GM19238 (cell line): ENCODE measurements around the gene PANX2.
"Not testable (repeated sequence)": the region's sequence is repeated elsewhere in the genome, so short reads cannot be mapped to it uniquely, and the experiment has no call there.

ENCODE experiments used
- DNase-seq: peaks from one replicate; pipeline ENCODE4 v3.0.0; 2011; ENCODE audit warnings: low spot score; ENCODE audit not compliant: insufficient read length

PANX2 gene

GRCh38 chr22:50147258-50148165 is 23.0 kb upstream of the PANX2 start:
- DNase-seq: not testable (repeated sequence)

- no peak for DNase-seq
Measured at GRCh38 chr22:50148166-50148500, 22.4 kb upstream of the PANX2 start.

GRCh38 chr22:50148991-50149721 is 21.4 kb upstream of the PANX2 start:
- DNase-seq: peak; percentile 87

GRCh38 chr22:50150161-50151129 is 20.1 kb upstream of the PANX2 start:
- DNase-seq: no peak

- no peak for DNase-seq
Measured at GRCh38 chr22:50151571-50152537, 18.7 kb upstream of the PANX2 start.

- DNase-seq: no peak
Measured at GRCh38 chr22:50153056-50153755, 17.3 kb upstream of the PANX2 start.

- no peak for DNase-seq
Measured at GRCh38 chr22:50153756-50154140, 16.8 kb upstream of the PANX2 start.

GRCh38 chr22:50157709-50158375 is 12.7 kb upstream of the PANX2 start:
- DNase-seq: no peak

GRCh38 chr22:50160947-50161346 is 9.6 kb upstream of the PANX2 start:
- DNase-seq: no peak

- no peak for DNase-seq
Measured at GRCh38 chr22:50161508-50162390, 8.8 kb upstream of the PANX2 start.

GRCh38 chr22:50162391-50162956 is 8.1 kb upstream of the PANX2 start:
- DNase-seq: no peak

GRCh38 chr22:50165436-50166123 is 5.0 kb upstream of the PANX2 start:
- no peak for DNase-seq

GRCh38 chr22:50167689-50168489 is 2.6 kb upstream of the PANX2 start:
- DNase-seq: no peak

- not testable (repeated sequence) for DNase-seq
Measured at GRCh38 chr22:50168490-50169180, 1.9 kb upstream of the PANX2 start.

GRCh38 chr22:50169181-50169759 is 1.3 kb upstream of the PANX2 start:
- DNase-seq: no peak
